Measurements from ENCODE around the gene RASL10A.
A peak's percentile ranks its signal among the peaks of the same experiment; 100 is the strongest.

RASL10A gene

GRCh38 chr22:29331213-29331612 lies 15.7 kb upstream of the RASL10A start:
- H3K9me3 Mint-ChIP-seq, result no peaks in the 10 kb centered on the region
- no peak for DNase-seq
- H3K4me1 Mint-ChIP-seq, result no peaks in the 10 kb centered on the region
- H3K4me3 Mint-ChIP-seq, result no peak overlapping the region
- no peak for ATAC-seq
- no peaks in the 10 kb centered on the region for H3K27me3 Mint-ChIP-seq
- H3K27ac Mint-ChIP-seq, result no peak overlapping the region

GRCh38 chr22:29330753-29331152 lies 15.3 kb upstream of the RASL10A start:
- no peaks in the 10 kb centered on the region for H3K27me3 Mint-ChIP-seq
- H3K4me1 Mint-ChIP-seq, result no peaks in the 10 kb centered on the region

GRCh38 chr22:29330291-29330690 lies 14.8 kb upstream of the RASL10A start:
- no peaks in the 10 kb centered on the region for H3K27me3 Mint-ChIP-seq

More at GRCh38 chr22:29330753-29331152, 15.3 kb upstream of the RASL10A start:
- no peak for DNase-seq
- Mint-ChIP-seq H3K27ac (no peak overlapping the region), H3K9me3 (no peaks in the 10 kb centered on the region), H3K4me3 (no peak overlapping the region)
- no peak for ATAC-seq

DNA sequence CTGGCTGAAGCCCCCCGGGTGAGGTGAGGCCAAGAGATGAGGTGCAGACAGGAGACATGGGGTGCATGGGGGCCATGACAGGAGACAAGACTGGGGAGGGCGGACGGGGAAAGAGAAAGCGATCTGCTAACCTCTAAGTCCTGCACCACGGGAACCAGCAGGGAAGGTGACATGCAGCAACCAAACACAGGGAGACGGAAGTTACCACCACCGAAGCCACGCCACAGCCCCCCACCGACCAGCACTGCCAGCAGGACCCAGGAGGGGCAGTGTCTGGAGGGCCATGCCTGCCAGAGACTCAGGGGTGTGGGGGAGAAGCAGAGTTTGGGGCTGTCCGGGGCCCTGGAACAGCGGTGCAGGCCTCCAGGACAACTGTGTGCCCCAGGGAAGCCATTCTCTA lies 14.1 kb upstream of the RASL10A start:
- DNase-seq, result no peak
- no peak for ATAC-seq
- no peaks in the 10 kb centered on the region for H3K9me3 Mint-ChIP-seq
- H3K27me3 Mint-ChIP-seq, result no peaks in the 10 kb centered on the region
- no peak overlapping the region for H3K4me3 Mint-ChIP-seq
- H3K4me1 Mint-ChIP-seq, result no peaks in the 10 kb centered on the region
- peak overlapping the region in 1 of 2 donors; percentile 21 for H3K27ac Mint-ChIP-seq

More at GRCh38 chr22:29330291-29330690, 14.8 kb upstream of the RASL10A start:
- Mint-ChIP-seq H3K27ac (no peak overlapping the region), H3K4me3 (no peak overlapping the region), H3K4me1 (no peaks in the 10 kb centered on the region), H3K9me3 (no peaks in the 10 kb centered on the region)
- ATAC-seq (no peak), DNase-seq (no peak)

GRCh38 chr22:29328566-29329500 lies 13.3 kb upstream of the RASL10A start:
- Mint-ChIP-seq H3K4me3 (no peak overlapping the region), H3K27ac (peak overlapping the region; percentile 21 to 74)

GRCh38 chr22:29328055-29328454 lies 12.6 kb upstream of the RASL10A start:
- ATAC-seq, result peak; percentile 16
- H3K4me1 Mint-ChIP-seq, result no peaks in the 10 kb centered on the region

More at GRCh38 chr22:29328566-29329500, 13.3 kb upstream of the RASL10A start:
- DNase-seq, result no peak
- Mint-ChIP-seq H3K9me3 (no peaks in the 10 kb centered on the region), H3K27me3 (no peaks in the 10 kb centered on the region), H3K4me1 (no peaks in the 10 kb centered on the region)
- peak; percentile 23 for ATAC-seq

DNA sequence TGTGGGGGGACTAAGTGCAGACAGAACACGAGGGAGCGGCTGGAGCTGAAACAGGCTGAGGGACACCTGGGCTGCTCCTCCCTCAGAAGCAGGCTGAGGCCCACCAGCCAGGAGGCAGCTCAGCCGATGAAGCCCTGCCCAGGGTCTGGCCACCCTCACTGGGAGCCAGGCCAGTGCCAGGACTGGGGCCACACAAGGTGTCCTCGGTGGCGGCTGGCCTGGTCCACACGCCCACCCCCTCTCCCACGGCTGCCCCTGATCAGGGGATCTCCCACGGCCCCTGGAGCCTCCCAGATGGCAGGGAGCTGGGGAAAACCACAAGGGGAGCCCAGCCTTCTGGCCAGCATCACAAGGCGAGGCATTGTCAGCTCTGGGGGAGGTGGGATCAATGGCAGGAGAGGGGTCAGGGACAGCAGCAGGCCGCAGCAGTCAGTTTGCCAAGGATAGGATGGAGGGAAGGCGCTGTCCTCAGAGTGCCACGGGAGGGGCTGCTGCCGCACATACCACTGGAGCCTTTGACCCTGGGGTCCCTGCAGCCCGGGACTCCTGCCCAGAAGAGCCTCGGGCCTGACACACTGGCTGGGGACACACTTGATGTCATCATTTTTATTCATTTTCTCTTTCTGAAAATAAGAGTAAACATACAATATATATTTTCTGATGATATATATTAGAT lies 11.7 kb upstream of the RASL10A start:
- H3K27ac Mint-ChIP-seq, result peak overlapping the region in 1 of 2 donors; percentile 86
- no peaks in the 10 kb centered on the region for H3K9me3 Mint-ChIP-seq
- no peak for ATAC-seq
- no peaks in the 10 kb centered on the region for H3K4me1 Mint-ChIP-seq
- no peaks in the 10 kb centered on the region for H3K27me3 Mint-ChIP-seq
- DNase-seq, result no peak
- no peak overlapping the region for H3K4me3 Mint-ChIP-seq

More at GRCh38 chr22:29328055-29328454, 12.6 kb upstream of the RASL10A start:
- H3K27ac Mint-ChIP-seq, result peak overlapping the region in 1 of 2 donors; percentile 34
- no peak for DNase-seq
- no peak overlapping the region for H3K4me3 Mint-ChIP-seq
- no peaks in the 10 kb centered on the region for H3K27me3 Mint-ChIP-seq
- no peaks in the 10 kb centered on the region for H3K9me3 Mint-ChIP-seq

DNA sequence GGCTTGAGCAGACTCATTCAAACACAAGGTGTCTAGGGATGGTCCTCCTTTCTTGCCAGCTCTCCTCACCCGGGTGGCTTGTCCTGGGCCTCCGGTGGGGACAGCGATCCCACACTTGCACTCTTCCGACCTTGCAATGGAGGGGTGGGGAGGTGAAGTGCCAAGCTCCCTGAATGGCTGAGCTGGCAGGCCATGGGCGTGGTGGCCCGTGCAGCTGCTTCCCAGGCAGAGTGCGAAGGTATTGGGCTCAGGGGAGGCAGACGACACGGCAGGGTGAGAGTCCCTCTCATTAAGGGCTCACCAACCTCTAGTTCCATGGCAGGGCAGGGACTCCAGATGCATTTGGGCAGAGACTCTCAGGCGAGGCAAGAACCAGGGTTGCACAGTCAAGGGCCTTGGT lies 11.0 kb upstream of the RASL10A start:
- no peaks in the 10 kb centered on the region for H3K4me1 Mint-ChIP-seq
- H3K4me3 Mint-ChIP-seq, result no peak overlapping the region
- H3K27me3 Mint-ChIP-seq, result no peaks in the 10 kb centered on the region
- DNase-seq (no peak), ATAC-seq (peak; percentile 10)
- H3K27ac Mint-ChIP-seq, result peak overlapping the region in 1 of 2 donors; percentile 86
- H3K9me3 Mint-ChIP-seq, result no peaks in the 10 kb centered on the region

DNA sequence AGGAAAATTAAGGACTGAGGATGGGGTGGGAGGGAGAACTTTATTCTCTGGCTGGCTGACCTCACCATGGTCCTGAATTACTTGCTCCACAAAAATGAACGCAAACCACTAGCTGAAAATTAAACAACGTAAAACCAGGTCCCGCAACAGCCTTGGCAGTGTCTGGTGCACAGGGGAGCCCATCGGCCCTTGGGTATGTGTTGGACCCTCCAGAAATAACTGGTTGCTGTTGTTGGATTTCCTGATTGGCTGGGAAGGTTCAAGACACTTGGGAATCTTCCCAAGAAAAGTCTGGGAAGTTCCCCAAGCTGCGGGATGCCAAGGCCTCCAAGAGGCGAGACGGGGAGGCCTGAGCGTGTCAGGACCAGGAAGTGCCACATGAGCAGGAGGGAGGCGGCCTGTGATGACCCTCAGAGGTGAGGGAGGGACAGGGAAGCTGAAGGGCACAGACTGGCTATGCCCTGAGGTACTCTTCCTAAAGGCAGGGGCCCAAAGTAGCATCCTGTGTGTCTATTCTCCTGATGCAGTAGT lies 10.4 kb upstream of the RASL10A start:
- Mint-ChIP-seq H3K27me3 (no peaks in the 10 kb centered on the region), H3K27ac (peak overlapping the region in 1 of 2 donors; percentile 42), H3K9me3 (no peaks in the 10 kb centered on the region), H3K4me1 (no peaks in the 10 kb centered on the region), H3K4me3 (no peak overlapping the region)
- DNase-seq (no peak), ATAC-seq (no peak)

GRCh38 chr22:29325356-29325755 lies 9.9 kb upstream of the RASL10A start:
- ATAC-seq (no peak), DNase-seq (no peak)
- Mint-ChIP-seq H3K27ac (no peak overlapping the region), H3K9me3 (no peaks in the 10 kb centered on the region), H3K4me3 (no peak overlapping the region), H3K27me3 (no peaks in the 10 kb centered on the region), H3K4me1 (no peaks in the 10 kb centered on the region)

DNA sequence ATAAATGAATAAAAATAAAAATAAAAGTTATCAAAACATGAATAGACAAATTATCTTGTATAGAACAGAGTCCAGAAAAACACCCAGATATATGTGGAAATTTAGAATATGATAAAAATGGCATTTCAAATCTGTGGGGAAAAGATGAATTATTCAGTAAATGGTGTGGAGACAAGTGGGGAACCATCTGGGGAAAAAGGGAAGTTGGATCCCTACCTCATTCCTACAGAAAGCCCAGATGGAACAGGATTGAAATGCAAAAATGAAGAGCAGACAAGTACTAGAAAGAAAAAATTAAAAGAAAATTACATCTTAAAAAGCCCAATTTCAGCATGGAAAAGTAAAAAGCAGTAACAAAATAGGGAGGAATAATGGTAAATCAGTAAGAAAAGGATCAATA lies 8.1 kb upstream of the RASL10A start:
- ATAC-seq, result no peak
- Mint-ChIP-seq H3K27me3 (no peaks in the 10 kb centered on the region), H3K27ac (no peak overlapping the region), H3K4me1 (no peaks in the 10 kb centered on the region), H3K4me3 (no peak overlapping the region), H3K9me3 (no peaks in the 10 kb centered on the region)
- DNase-seq, result no peak

GRCh38 chr22:29320546-29320945 lies 5.0 kb upstream of the RASL10A start:
- ATAC-seq (no peak), DNase-seq (no peak)
- peaks cover 18% of the 10 kb centered on the region for H3K27me3 Mint-ChIP-seq
- H3K4me3 Mint-ChIP-seq, result no peak overlapping the region
- no peak overlapping the region for H3K27ac Mint-ChIP-seq
- H3K4me1 Mint-ChIP-seq, result no peaks in the 10 kb centered on the region
- no peaks in the 10 kb centered on the region for H3K9me3 Mint-ChIP-seq

- DNase-seq, result no peak
- Mint-ChIP-seq H3K27me3 (peaks cover 28% of the 10 kb centered on the region), H3K4me1 (peaks cover 8% of the 10 kb centered on the region), H3K4me3 (no peak overlapping the region), H3K27ac (no peak overlapping the region), H3K9me3 (no peaks in the 10 kb centered on the region)
- ATAC-seq, result no peak
Measured at GRCh38 chr22:29319072-29319471, 3.6 kb upstream of the RASL10A start.

DNA sequence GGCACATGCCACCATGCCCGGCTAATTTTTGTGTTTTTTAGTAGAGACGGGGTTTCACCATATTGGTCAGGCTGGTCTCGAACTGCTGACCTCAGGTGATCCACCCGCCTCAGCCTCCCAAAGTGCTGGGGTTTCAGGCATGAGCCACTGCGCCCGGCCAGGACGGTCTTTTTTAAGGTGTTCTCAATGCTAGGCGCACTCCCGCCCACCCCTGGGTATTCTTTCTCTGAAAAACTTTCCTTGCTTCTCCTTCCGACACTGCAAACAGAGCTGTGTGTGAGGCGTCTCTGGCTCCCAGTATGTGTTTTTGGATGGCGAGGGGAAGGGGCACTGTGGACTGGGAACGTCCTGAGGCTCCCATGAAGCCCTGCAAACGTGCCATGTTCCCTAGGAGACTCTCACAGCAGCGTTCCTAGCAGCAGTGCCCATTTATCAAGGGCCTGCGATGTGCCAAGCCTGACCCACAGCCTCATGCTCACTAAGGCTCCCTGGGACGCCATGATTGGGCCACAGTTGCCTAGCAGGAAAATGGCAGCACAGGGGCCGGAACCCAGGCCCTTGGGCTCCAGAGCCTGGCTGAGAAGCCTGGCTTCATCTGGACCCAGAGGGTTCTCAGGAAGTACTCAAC lies 2.4 kb upstream of the RASL10A start:
- Mint-ChIP-seq H3K4me1 (peaks cover 20% of the 10 kb centered on the region), H3K9me3 (no peaks in the 10 kb centered on the region), H3K27ac (no peak overlapping the region)

DNA sequence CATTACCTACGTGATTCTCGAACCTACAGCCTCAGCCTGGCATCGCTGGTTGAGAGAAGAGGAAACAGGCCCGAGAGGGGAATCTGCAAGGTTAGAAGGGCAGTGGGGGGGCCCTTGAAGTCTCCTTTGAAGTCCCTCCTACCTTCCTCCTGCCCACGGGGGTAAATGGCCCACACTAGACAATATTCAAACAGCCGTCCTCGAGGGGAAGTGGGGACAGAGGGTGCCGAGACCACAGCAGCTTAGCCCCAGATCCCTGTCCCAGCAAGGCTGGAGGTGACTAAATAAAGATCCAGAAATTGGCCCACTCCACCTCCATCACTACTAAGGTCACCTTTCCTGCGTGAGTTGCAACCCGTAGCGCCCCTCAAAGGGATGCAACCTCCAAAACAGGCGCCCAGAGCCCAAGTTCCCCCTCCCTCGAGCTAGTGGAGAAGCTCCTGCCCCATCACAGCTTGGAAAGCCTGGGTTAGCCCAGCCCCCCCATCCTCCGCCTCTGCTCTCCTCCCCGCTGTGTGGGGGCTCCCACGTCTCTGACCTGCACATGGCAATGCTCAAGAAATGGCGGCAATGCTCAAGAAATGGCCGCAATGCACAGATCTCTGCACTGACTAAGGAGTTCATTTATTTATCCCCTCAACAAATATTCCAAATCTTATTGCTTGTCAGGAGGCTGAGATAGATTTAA lies 788 bp upstream of the RASL10A start:
- no peaks in the 10 kb centered on the region for H3K9me3 Mint-ChIP-seq
- peak overlapping the region; percentile 33 to 63 for H3K27ac Mint-ChIP-seq
- H3K4me3 Mint-ChIP-seq, result peak overlapping the region in 1 of 2 donors; percentile 26
- peaks cover 53% of the 10 kb centered on the region for H3K27me3 Mint-ChIP-seq
- no peak for ATAC-seq
- H3K4me1 Mint-ChIP-seq, result peaks cover 24% of the 10 kb centered on the region
- DNase-seq, result no peak

More for the DNA sequence above, 2.4 kb upstream of the RASL10A start:
- H3K27me3 Mint-ChIP-seq, result peaks cover 39% of the 10 kb centered on the region
- DNase-seq (no peak), ATAC-seq (no peak)
- no peak overlapping the region for H3K4me3 Mint-ChIP-seq
